HuH-7 (cell line): ENCODE data around the gene AGRN.
"Not testable (repeated sequence)": the region's sequence is repeated elsewhere in the genome, so short reads cannot be mapped to it uniquely, and the experiment has no call there.

Experiments used
- DNase-seq: peaks from one replicate; pipeline ENCODE4 v3.0.0; 2011; ENCODE audit warnings: low spot score

Gene AGRN

DNA sequence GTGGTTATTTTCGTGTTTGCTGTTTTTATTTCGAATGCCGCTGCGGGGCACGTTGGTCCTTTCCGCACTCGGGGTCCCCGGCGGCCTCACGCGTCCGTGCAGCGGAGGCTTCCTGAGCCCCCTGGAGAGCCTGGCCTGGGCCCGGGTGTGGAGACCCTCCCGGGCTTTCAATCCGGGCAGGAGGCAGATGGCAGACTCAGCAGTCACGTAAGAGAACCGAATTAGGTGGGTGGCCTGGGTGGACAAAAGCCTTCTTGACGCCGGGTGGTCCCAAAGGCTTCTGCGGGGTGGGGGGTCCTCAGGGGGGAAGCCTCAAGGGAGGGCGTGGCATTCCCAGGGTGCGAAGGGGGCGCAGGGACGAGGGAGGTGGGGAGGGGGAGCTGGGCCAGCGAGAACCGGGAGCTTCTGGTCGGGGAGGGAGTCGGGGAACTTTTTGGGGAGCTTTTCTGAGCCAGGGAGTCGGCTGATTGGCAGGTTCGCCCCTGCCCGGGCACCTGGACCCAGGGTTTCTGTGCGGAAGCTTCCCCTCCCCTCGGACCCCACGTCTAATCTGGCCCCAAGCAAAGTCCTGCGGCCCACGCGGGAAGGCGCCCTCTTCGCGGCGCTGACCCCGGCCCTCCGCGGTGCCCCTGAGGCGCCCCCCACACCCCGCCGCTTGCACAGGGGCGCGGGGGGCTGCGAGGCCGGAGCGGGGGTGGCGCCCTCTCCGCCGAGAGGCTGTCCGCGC, 18.7 kb upstream of the AGRN start:
- DNase-seq = no peak

DNA sequence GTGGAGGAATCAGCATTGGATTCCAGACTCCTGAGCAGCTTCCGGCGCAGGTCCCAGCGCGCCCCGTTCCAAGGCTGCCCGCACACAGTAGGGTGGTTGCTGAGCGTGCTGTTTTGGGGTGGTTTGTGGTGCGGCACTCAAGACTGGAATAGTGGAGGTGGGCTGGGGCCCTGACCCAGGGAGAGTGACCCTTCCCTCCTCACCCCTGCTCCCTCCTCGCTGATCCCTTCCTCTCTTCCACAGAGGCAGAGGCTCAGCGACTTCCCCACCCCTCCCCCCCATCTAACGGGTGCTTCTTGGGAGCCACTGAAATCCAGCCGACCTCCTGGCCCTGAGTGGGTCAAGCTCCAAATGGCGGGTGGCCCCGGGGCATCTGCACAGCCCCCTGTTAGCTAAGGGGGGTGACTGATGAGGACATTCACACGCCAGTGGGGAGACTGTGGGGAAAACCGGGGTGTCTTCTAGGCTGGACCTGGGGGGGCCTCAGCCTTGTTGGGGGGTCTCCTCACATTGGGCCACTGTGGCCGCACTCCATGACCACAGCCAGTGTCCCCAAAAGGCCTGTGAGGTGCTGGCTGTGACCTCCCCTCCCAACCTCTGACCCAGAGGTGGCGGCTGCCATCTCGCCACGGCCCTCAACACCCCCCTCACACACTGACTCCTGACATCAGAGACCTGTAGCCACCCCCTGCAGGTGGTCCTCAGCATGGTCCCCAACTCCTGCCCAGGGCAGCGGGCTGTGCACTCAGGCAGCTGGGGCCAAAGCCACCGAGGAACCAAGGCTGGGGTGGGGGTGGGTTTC, 16.1 kb upstream of the AGRN start:
- DNase-seq = no peak

DNA sequence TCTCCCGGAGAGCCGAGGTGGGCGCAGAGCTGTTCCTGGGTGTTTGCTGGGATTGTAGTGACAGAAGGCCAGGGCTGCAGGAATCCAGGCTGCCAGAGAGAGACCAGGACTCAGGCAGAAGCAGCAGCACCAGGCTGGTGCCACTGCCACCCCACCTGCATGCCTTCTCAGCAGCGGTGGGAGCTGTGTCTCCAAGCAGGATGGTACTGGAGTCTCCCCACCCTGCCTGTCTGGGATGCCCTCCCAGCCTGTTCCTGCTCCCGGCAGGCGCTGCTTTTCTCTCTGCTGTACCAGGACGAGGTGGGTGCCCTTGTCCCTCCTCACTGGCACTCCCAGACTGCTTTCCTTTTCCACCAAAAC, 15.5 kb upstream of the AGRN start:
- no peak for DNase-seq

DNA sequence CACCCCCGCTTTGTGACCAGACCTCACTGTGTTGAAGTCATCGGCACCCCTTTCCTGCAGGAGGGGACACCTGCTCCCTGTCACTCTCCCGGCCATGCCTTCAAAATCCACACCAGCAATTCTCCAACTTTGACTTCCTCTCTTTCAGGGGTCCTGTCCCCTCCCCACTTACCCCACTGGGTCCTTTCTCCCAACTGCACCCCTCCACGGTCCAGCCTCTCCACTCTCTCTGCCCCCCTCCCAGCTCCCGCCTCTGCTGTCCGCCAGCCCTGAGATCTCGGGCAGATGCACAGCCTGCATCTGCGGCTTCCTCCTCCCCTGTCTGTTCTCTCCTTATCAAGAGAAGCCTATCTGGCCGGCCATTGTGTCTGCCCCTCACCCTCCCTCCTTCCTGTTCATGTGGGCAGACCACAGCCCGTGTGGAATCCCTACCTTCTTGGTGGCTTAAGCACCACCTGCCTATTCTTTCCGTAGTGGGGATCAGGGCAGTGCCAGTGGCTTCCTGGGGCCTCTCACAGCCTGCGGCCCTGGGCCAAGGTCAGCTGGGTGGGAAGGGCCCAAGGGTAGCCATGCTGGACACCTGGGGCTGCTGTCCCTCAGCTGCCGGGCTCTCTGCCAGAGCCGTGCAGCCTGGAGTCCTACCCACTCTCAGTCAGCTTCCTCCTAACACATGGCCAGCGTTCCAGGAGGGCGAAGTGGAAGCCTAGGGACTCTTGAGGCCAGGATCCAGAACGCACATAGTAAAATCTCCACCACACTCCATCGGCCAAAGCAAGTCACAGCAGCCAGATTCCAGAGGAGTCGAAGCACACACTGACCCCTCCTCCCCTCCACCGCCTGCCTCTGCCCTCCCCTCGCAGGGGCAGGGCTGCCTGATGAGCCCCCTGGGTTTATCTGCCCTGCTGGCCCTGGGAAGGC, 14.9 kb upstream of the AGRN start:
- DNase-seq = no peak

DNA sequence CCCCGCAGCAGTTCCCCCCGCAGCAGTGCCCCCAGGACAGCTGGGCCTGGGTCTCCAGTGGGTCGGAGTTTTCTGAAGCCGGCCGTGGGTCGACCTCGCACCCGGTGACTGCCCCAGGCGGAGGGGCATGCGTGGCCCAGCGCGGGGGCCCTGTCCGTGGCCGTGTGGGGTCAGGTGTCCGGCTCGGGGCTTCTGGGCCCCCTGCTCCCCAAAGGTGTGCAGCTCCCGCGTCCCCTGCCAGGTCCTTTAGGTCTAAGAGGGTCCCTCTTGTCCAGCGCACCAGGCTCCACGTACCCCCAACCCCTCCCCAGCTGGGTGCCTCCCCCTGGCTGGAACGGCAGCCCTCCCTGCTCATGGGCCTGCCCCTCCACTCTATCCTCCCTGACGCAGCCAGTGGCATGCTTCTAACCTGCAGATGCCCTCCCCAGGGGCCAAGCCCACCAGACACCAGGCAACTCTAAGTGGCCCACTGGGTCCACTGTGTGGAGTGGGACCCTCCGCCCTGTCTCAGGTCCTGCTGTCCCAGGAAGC, 14.1 kb upstream of the AGRN start:
- no peak for DNase-seq

DNA sequence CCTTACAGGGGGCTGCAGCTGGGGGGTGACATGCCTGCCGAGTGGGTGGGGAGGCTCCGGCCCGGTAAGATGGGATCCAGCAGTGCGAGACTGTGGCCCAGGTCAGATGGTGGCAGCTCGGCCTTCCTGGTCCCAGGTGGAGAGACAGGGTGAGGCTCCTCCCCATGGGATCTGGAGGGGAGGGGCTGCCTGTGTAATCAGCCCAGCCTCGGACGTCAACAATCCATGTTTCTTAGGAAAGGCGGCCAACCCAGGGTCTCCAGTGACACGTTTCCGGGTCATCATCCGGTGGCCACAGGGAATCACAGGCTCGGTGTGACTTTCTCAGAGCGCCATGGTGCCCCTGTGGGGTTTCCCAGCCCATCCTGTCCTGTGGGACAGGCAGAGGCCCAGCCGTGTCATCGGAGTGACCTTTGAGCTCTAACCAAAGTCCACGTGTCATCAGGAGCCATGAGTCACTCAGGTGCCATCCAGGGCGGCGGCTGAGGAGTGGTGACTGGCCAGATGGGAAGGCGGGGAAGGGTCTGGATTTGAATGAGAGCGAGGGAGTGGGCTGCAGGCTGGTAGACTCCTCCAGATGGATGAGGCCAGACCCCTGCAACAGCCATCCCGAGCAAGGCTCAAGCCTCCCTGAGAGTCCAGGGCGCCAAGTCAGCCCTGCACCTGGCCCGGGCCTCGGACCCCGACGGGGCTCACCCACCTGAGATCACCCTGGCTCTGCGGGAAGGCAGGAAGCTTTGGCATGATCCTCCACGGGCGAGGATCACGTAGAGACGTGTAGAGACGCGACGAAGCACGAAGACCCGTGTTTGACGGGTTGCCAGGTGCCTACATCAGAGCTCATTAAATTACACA, 13.4 kb upstream of the AGRN start:
- DNase-seq = peak; percentile 80

DNA sequence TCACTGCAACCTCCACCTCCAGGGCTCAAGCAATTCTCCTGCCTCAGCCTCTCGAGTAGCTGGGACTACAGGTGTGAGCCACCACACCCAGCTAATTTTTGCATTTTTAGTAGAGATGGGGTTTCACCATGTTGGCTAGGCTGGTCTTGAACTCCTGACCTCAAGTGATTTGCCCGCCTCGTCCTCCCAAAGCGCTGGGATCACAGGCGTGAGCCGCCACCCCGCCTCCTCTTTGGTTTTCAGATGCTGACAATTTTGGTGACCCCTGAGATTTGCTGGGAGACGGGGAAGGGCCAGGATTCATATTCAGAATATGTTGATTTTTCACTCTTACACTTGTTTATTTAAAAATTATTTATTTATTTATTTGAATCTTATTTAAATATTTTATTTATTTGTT, 9.8 kb upstream of the AGRN start:
- not testable (repeated sequence) for DNase-seq

DNA sequence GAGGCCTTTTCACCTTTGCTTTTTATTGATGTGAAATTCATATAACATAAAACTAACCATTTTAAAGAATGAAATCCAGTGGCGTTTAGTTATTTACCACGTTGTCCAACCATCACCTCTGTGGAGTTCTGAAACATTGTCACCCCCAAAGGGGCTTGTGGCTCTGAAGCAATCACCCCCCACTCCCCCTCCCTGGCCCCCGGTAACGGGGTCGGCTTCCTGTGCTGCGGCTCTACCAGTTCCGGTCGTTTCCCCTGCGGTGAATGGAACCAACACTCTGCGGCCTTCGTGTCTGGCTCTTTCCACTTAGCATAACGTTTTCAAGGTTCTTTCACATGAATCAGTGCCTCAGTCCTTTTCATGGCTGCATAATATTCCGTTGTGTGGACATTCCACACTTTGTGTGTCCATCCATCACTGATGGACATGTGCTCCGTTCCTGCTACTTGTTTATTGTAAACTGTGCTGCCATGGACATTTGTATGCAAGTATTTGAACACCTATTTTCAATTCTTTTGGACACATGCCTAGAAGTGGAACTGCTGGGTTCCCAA, 8.4 kb upstream of the AGRN start:
- no peak for DNase-seq

DNA sequence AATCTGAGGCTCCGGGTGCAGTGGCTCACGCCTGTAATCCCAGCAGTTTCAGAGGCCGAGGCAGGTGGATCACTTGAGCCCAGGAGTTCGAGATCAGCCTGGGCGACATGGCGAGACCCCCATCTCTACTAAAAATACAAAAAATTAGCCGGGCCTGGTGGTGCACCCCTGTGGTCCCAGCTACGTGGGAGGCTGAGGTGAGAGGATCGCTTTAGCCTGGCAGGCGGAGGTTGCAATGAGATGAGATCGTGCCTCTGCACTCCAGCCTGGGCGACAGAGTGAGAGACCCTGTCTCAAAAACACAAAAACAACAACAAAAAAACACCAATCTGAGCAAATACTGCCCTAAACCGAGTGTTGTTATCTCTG, 7.2 kb upstream of the AGRN start:
- DNase-seq = not testable (repeated sequence)

DNA sequence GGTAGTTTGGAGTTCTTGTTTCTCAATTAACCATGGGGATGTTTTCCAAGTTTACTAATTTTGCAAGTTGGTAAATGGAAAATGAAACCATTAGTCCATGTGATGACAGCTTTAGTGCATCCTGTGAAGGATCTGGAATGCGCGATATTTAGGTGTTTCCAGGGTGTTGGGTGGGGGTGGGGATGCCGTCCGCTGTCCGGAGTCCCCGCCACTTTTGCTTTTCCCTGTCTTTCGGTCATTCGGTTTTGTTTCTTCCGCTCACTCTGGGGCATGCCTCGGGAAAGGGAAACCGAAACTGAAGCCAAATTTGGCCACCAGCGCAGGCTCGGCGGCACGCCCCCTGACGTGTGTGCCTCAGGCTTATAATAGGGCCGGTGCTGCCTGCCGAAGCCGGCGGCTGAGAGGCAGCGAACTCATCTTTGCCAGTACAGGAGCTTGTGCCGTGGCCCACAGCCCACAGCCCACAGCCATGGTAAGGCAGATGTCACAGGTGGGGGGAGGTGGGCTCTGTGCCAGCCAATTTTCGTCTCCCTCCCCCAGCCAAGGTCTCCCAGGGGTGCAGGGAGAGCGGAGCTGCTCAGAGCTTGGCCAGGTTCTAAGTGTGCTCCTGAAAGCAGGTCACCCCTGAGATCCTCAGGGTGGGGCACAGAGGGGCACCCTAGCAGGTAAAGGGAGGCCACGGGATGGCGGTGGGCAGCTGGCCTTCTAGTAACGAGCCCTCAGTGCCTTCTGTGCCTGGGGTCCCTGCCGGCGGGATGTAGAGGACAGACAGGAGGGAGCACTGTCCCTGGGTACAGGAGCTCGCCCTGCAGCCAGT, 6.6 kb upstream of the AGRN start, which contains the start of gene ISG15:
Gene ISG15 (plus strand): TSS at position 393 of the 817 bp plus-strand sequence. CDS start 77 bp downstream, at position 470.
- DNase-seq = peak; percentile 71

DNA sequence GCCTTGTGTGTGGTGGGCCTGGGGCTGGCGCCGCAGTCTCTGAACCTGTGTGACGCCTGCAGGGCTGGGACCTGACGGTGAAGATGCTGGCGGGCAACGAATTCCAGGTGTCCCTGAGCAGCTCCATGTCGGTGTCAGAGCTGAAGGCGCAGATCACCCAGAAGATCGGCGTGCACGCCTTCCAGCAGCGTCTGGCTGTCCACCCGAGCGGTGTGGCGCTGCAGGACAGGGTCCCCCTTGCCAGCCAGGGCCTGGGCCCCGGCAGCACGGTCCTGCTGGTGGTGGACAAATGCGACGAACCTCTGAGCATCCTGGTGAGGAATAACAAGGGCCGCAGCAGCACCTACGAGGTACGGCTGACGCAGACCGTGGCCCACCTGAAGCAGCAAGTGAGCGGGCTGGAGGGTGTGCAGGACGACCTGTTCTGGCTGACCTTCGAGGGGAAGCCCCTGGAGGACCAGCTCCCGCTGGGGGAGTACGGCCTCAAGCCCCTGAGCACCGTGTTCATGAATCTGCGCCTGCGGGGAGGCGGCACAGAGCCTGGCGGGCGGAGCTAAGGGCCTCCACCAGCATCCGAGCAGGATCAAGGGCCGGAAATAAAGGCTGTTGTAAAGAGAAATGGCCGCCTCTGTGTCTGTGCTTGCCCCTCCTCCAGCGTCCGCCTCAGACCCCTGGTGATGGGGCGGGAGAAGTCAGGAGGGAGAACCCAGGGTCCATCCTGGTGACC, 5.8 kb upstream of the AGRN start:
- DNase-seq = no peak

DNA sequence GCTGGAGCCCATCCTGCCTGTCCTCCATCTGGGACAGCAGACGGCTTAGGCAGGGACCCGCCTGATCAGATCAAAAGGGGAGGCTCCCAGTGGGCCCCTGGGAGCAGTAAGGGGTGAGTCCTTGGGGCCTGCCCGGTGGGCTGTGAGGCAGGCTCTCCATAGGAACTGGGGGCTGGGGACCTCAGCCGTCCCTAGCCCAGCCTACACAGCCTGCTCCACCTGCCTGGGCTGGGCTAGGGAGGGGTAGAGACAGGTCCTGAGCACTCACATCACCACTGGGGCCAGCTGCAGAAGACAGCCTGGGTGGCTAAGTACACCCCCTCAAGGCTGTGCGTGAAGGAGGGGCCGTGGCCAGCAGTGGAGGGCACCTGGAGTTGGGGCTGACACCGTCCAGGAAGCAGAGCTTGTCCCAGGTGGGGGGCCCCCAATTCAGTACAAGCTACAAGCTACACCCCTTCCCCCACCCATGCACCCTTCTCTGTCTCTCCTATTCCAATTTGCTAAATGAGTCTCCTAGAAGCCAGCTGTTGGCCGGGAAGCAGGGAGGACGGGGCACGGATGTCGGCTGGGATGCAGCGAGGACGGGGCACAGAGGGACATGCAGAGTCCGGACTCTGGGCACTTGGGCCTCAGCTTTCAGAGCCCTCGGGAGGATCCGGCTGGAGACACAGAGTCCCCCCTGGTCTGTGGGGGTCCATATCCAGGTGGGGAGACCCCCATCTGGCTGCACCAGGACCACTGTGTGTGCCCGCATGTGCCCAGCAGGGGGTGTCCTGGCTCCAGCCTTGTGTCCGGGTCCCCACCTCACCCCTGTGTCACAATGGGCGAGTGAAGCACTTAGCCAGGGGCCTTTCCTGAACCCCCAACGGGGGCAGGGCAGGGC, 4.9 kb upstream of the AGRN start:
- no peak for DNase-seq

DNA sequence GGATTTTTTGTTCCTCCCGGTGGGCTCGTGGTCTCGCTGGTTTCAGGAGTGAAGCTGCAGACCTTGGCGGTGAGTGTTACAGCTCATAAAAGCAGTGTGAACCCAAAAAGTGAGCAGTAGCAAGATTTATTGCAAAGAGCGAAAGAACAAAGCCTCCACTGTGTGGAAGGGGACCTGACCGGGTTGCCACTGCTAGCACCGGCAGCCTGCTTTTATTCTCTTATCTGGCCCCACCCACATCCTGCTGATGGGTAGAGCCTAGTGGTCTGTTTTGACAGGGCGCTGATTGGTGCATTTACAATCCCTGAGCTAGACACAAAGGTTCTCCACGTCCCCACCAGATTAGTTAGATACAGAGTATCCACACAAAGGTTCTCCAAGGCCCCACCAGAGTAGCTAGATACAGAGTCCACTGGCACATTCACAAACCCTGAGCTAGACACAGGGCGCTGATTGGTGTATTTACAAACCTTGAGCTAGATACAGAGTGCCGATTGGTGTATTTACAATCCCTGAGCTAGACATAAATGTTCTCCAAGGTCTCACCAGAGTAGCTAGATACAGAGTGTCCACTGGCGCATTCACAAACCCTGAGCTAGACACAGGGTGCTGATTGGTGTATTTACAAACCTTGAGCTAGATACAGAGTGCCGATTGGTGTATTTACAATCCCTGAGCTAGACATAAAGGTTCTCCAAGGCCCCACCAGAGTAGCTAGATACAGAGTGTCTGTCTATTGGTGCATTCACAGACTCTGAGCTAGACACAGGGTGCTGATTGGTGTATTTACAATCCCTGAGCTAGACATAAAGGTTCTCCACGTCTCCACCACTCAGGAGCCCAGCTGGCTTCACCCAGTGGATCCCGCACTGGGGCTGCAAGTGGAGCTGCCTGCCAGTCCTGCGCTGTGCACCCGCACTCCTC, 2.3 kb upstream of the AGRN start:
- not testable (repeated sequence) for DNase-seq

DNA sequence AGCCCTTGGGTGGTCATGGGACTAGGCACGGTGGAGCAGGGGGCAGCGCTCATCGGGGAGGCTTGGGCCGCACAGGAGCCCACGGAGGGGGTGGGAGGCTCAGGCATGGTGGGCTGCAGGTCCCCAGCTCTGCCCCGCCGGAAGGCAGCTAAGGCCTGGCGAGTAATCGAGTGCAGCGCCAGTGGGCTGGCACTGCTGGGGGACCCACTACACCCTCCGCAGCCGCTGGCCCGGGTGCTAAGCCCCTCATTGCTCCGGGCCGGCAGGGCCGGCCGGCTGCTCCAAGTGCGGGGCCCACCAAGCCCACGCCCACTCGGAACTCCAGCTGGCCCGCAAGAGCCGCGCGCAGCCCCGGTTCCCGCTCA, 1.6 kb upstream of the AGRN start:
- not testable (repeated sequence) for DNase-seq

DNA sequence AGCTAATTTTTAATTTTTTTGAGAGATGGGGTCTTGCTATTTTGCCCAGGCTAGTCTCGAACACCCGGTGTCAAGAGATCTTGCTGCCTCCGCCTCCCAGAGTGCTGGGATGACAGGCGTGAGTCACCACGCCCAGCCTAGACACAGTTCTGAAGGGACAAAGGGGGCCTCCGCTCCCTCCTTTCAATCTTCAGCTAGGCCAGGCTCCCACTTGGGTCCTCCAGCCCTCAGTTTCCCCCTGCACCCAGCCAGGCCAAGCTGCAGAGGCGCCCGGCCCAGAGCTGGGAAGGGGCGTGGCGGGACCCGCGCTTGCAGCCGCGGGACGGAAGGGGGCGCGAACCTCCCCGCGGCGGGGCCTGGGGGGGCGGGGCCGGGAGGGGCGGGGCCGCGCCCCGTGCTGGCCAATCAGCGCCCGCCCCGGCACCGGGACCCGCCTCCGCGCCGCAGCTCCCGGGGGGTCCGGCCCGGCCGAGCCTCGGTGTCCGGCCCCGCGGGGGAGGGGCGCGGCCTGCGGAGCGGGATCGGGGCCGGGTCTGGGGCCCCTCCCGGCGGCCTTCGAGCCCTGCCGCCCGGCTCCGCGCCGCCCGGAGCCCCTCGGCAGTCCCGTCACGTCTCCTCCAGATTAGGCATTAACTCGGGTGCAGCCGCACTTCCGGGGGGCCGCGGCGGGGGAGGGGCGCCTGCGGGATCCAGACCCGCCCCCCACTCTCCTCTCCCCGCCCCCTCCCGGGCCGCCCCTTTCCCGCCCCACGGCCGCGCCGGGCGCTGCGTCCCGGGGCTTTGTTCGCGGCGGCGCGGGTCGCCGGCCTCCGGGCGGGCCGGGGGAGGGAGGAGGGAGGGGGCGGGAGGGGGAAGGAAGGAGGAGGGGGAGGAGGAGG, 559 bp upstream of the AGRN start:
- peak; percentile 86 for DNase-seq

DNA sequence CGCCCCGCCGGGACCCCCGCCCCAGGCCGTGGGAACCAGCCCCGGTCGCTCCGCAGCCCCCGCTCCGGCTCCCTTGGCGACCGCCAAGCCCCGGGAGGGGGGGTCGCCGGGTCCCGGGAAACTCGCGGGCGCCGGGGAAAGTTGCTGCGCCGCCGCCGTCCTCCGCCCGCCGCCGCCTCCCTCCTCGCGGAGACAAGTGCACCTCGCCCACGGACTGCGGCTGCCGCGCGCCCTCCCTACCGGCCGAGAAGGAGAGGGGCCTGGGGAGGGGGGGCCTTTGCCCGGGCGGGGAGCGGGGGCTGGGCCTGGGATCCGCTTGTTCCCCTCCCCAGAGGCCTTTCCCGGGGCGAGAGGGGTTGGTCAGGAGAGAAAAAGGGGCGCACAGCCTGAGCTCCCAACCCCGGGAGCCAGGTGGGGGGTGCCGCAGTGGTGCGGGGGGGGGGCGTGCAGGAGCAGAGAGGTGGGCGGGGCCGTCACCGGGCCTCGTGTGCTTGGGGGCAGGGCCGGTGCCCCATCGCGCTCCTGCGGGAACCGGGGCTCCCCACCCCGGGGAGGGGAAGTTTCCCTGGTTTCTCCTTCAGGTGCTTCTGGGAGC, 592 bp downstream of the AGRN start:
- no peak for DNase-seq
